Uterus (tissue), 4 donors: ENCODE data around the gene DOK7. TPM values are rescaled to one million over a fixed set of nuclear protein-coding genes. Genes with fewer than 3 reads are reported as not detected.

Source experiments
- DNase-seq, 2 donors: peaks; one replicate each; pipeline ENCODE4 v3.0.0-alpha.2; 2019 to 2020
- H3K27ac ChIP-seq, 2 donors: fragments of 200-600 bp; sonication (generic); 1 replicate in 1 of 2; 2 replicates in 1 of 2; pipeline ENCODE4 v1.5.1; 2016 to 2018
- H3K27me3 ChIP-seq, 2 donors: fragments of 200-600 bp; sonication (generic); one replicate each; pipeline ENCODE4 v1.5.1; 2018 to 2019; ENCODE audit warnings: control low read depth in 1 of 2
- H3K36me3 ChIP-seq, 2 donors: fragments of 200-600 bp; sonication (generic); one replicate each; pipeline ENCODE4 v1.5.1; 2019; ENCODE audit warnings: control low read depth in 1 of 2
- H3K4me1 ChIP-seq, 2 donors: fragments of 200-600 bp; sonication (generic); one replicate each; pipeline ENCODE4 v1.5.1; 2018 to 2019; ENCODE audit warnings: control low read depth in 1 of 2
- H3K4me3 ChIP-seq, 2 donors: fragments of 200-600 bp; sonication (generic); 1 replicate in 1 of 2; 2 replicates in 1 of 2; pipeline ENCODE4 v1.5.1; 2018 to 2019; ENCODE audit warnings: mild to moderate bottlenecking in 1 of 2
- H3K9me3 ChIP-seq, 2 donors: fragments of 200-600 bp; sonication (generic); one replicate each; pipeline ENCODE4 v1.5.1; 2019; ENCODE audit warnings: control low read depth in 1 of 2
- CTCF ChIP-seq, 4 experiments: fragments of 200-600 bp in 2 of 4; fragments of 450-650 bp in 2 of 4; sonication (generic) in 2 of 4; IDR thresholded peaks; one replicate each; pipeline ENCODE4 v1.5.1; 2016 to 2019; ENCODE audit warnings: antibody characterized with exemption in 4 of 4, mild to moderate bottlenecking in 2 of 4, moderate library complexity in 1 of 4
- POLR2A ChIP-seq, 2 donors: fragments of 450-650 bp; IDR thresholded peaks; one replicate each; pipeline ENCODE4 v1.6.1; 2016; ENCODE audit warnings: antibody characterized with exemption in 2 of 2, mild to moderate bottlenecking in 1 of 2, moderate library complexity in 1 of 2
- intact Hi-C: fragments of 100-400 bp; cut with DNase I; formaldehyde crosslinking; loops from one replicate; pipeline ENCODE4 v1.15.1; 2023; ENCODE audit warnings: low total_unique reads
- total RNA-seq, 4 donors: library from RNA; depleted of rRNA in 3 of 4; stranded (reverse); fragments of >200 nt in 3 of 4; gene quantifications; one replicate each; pipeline versions ENCODE4 v1.1.0 to v1.2.4, GENCODE V29; 2014 to 2023
- donor health status: DM: yes; HTN: yes; CAD: no.

DOK7 gene
- total RNA-seq, 4 donors from 2014 or later = 0.26 to 3.9 (median 0.85) TPM; not detected in 1

- H3K4me1 ChIP-seq = no peaks in the 10 kb centered on the region
- no peak for DNase-seq
Observed at GRCh38 chr4:3476936-3477749, 14.0 kb downstream of the DOK7 start.

GRCh38 chr4:3477750-3478430 lies 14.8 kb downstream of the DOK7 start:
- Histone ChIP-seq H3K4me3 (no peak overlapping the region), H3K4me1 (no peaks in the 10 kb centered on the region), H3K27me3 (no peaks in the 10 kb centered on the region), H3K36me3 (no peaks in the 10 kb centered on the region), H3K9me3 (no peaks in the 10 kb centered on the region), H3K27ac (no peak overlapping the region)
- TF ChIP-seq CTCF (IDR thresholded peaks at IDR 0.05) = no peak
- no peak for DNase-seq
- intact Hi-C loops = no loop called here

More at GRCh38 chr4:3476936-3477749, 14.0 kb downstream of the DOK7 start:
- no peaks in the 10 kb centered on the region for H3K36me3 ChIP-seq
- intact Hi-C loops = no loop called here
- no peaks in the 10 kb centered on the region for H3K27me3 ChIP-seq
- no peak overlapping the region for H3K4me3 ChIP-seq
- H3K9me3 ChIP-seq = no peaks in the 10 kb centered on the region
- TF ChIP-seq CTCF (IDR thresholded peaks at IDR 0.05) (no peak), POLR2A (IDR thresholded peaks at IDR 0.05) (no peak)
- H3K27ac ChIP-seq = no peak overlapping the region

GRCh38 chr4:3478446-3479357 lies 15.6 kb downstream of the DOK7 start:
- Histone ChIP-seq H3K36me3 (no peaks in the 10 kb centered on the region), H3K4me1 (no peaks in the 10 kb centered on the region)

GRCh38 chr4:3479358-3480101 lies 16.4 kb downstream of the DOK7 start:
- no peak for DNase-seq
- no peaks in the 10 kb centered on the region for H3K36me3 ChIP-seq
- H3K9me3 ChIP-seq = no peaks in the 10 kb centered on the region
- TF ChIP-seq POLR2A (IDR thresholded peaks at IDR 0.05) = no peak
- TF ChIP-seq CTCF (IDR thresholded peaks at IDR 0.05) = no peak
- H3K4me1 ChIP-seq = no peaks in the 10 kb centered on the region
- no peak overlapping the region for H3K27ac ChIP-seq
- intact Hi-C loops = no loop called here
- no peaks in the 10 kb centered on the region for H3K27me3 ChIP-seq
- H3K4me3 ChIP-seq = no peak overlapping the region

More at GRCh38 chr4:3478446-3479357, 15.6 kb downstream of the DOK7 start:
- no peaks in the 10 kb centered on the region for H3K9me3 ChIP-seq
- H3K4me3 ChIP-seq = no peak overlapping the region
- intact Hi-C loops = no loop called here
- H3K27ac ChIP-seq = no peak overlapping the region
- no peak for TF ChIP-seq POLR2A (IDR thresholded peaks at IDR 0.05)
- TF ChIP-seq CTCF (IDR thresholded peaks at IDR 0.05) = no peak
- no peak for DNase-seq
- no peaks in the 10 kb centered on the region for H3K27me3 ChIP-seq
